Adrenal gland (tissue), 12 donors: ENCODE results near the gene CNST. TPM values are rescaled to one million over a fixed set of nuclear protein-coding genes. Genes with fewer than 3 reads are reported as not detected.
A peak's percentile ranks its signal among the peaks of the same experiment; 100 is the strongest.

Experiments
- DNase-seq, 7 donors: peaks; one replicate each; pipeline ENCODE4 v3.0.0-alpha.2; 2019 to 2020
- H3K27ac ChIP-seq, 5 donors: fragments of 200-600 bp; sonication (generic) in 4 of 5; 1 replicate in 3 of 5; 2 replicates in 2 of 5; pipeline versions ENCODE4 v1.5.1 to v1.8.0; 2016 to 2020; ENCODE audit warnings: mild to moderate bottlenecking in 1 of 5
- H3K27me3 ChIP-seq: fragments of 200-600 bp; 2 replicates; pipeline ENCODE4 v1.8.0; 2021
- H3K36me3 ChIP-seq, 2 donors: fragments of 200-600 bp; replicated peaks in 1 of 2; 1 replicate in 1 of 2; 2 replicates in 1 of 2; pipeline versions ENCODE4 v1.5.1 to v1.8.0; 2018 to 2022
- H3K4me1 ChIP-seq, 2 donors: fragments of 200-600 bp; replicated peaks in 1 of 2; 1 replicate in 1 of 2; 2 replicates in 1 of 2; pipeline versions ENCODE4 v1.5.1 to v1.8.0; 2018 to 2021
- H3K4me3 ChIP-seq, 4 donors: fragments of 200-600 bp; sonication (generic) in 3 of 4; one replicate each; pipeline ENCODE4 v1.5.1; 2016 to 2018
- H3K9me3 ChIP-seq, 3 donors: fragments of 200-600 bp; sonication (generic) in 1 of 3; replicated peaks in 1 of 3; 1 replicate in 2 of 3; 2 replicates in 1 of 3; pipeline versions ENCODE4 v1.5.1 to v1.8.0; 2016 to 2021
- POLR2A ChIP-seq, 2 donors: fragments of 450-650 bp; IDR thresholded peaks; one replicate each; pipeline ENCODE4 v1.6.1; 2017; ENCODE audit warnings: antibody characterized with exemption in 2 of 2, mild to moderate bottlenecking in 2 of 2, moderate library complexity in 1 of 2
- WGBS, 4 donors: extraction: QIAGEN DNeasy Blood & Tissue Kit in 2 of 4; methylation state at CpG; one replicate each; pipeline versions ENCODE4 v1.1.5 to v1.1.7; 2013 to 2017; 5-methylcytosine and 5-hydroxymethylcytosine counted together
- intact Hi-C, 2 donors: fragments of 100-400 bp; cut with DNase I; formaldehyde crosslinking; loops; one replicate each; pipeline versions ENCODE4 v1.14.1 to v1.15.0; 2022 to 2023
- polyA plus RNA-seq, 3 donors: library from polyadenylated mRNA; stranded (reverse); fragments of 200-250 nt in 2 of 3; fragments of 350-450 nt in 1 of 3; fragmentation: Illumina TruSeq in 1 of 3; extraction: RNeasy Lipid Tissue Mini Kit (QIAGEN cat#74804) in 1 of 3; gene quantifications; one replicate each; pipeline ENCODE4 v1.2.3, GENCODE V29; 2013 to 2014
- total RNA-seq, 9 donors: library from RNA; depleted of rRNA in 4 of 9; stranded (reverse); fragments of >200 nt in 4 of 9; fragments of 120-200 nt in 1 of 9; fragmentation: NEBNext Ultra II Directional in 1 of 9; extraction: Animal tissue kit (Norgen Biotek cat#: 25700) in 1 of 9; gene quantifications; one replicate each; pipeline versions ENCODE4 v1.1.0 to v1.2.4, GENCODE V29; 2013 to 2023
- TF ChIP-seq, protein P1 (sequence below), 6 experiments: fragments of 450-650 bp in 4 of 6; fragments of 200-600 bp in 2 of 6; sonication (generic) in 1 of 6; IDR thresholded peaks; 1 replicate in 5 of 6; 2 replicates in 1 of 6; pipeline versions ENCODE4 v1.5.1 to v1.8.0; 2016 to 2021; ENCODE audit warnings: antibody characterized with exemption in 6 of 6, mild to moderate bottlenecking in 2 of 6, moderate library complexity in 1 of 6
- donor health status: healthy with polysubstance abuse.
- donor health status: Bipolar disorder and iron deficiency.
- donor health status: DM: yes; HTN: yes; CAD: no.
- donor health status: DM: no; HTN: no; CAD: no.
- donor health status: DM: no; HTN: no; CAD: no.
- donor health status: DM: yes; HTN: yes; CAD: no.

The CNST gene
- total and polyA plus RNA-seq, 12 donors: 11.4 to 85.6 (median 47.3) TPM

GRCh38 chr1:246679794-246680177 lies 113.5 kb downstream of the CNST start:
- TF ChIP-seq POLR2A (IDR thresholded peaks at IDR 0.05): no peak
- DNase-seq: no peak
- 58 to 68% (median 61%) methylated on average over 1 of the region's 1 CpG for WGBS, 4 donors
- H3K36me3 ChIP-seq: no peaks in the 10 kb centered on the region
- intact Hi-C loops: loop anchor here (10.0 kb wide), 2 partner anchors 75 to 175 kb away; partner anchors contain the start of gene SMYD3 (in 1 of the 2)
- no peak overlapping the region for H3K4me3 ChIP-seq
- no peaks in the 10 kb centered on the region for H3K27me3 ChIP-seq
- no peaks in the 10 kb centered on the region for H3K9me3 ChIP-seq
- peaks cover 0 to 14% of the 10 kb centered on the region in 2 donors for H3K4me1 ChIP-seq
- peak overlapping the region in 1 of 5 donors; percentile 26 for H3K27ac ChIP-seq

- TF ChIP-seq, protein P1, sequence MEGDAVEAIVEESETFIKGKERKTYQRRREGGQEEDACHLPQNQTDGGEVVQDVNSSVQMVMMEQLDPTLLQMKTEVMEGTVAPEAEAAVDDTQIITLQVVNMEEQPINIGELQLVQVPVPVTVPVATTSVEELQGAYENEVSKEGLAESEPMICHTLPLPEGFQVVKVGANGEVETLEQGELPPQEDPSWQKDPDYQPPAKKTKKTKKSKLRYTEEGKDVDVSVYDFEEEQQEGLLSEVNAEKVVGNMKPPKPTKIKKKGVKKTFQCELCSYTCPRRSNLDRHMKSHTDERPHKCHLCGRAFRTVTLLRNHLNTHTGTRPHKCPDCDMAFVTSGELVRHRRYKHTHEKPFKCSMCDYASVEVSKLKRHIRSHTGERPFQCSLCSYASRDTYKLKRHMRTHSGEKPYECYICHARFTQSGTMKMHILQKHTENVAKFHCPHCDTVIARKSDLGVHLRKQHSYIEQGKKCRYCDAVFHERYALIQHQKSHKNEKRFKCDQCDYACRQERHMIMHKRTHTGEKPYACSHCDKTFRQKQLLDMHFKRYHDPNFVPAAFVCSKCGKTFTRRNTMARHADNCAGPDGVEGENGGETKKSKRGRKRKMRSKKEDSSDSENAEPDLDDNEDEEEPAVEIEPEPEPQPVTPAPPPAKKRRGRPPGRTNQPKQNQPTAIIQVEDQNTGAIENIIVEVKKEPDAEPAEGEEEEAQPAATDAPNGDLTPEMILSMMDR (IDR thresholded peaks at IDR 0.05): no peak
- no peak for TF ChIP-seq POLR2A (IDR thresholded peaks at IDR 0.05)
- WGBS, 4 donors: 66 to 81% (median 71%) methylated on average over 8 of the region's 8 CpGs
- Histone ChIP-seq H3K27ac (no peak overlapping the region), H3K27me3 (no peaks in the 10 kb centered on the region), H3K4me1 (peaks cover 0 to 14% of the 10 kb centered on the region in 2 donors), H3K4me3 (no peak overlapping the region), H3K36me3 (no peaks in the 10 kb centered on the region), H3K9me3 (no peaks in the 10 kb centered on the region)
- no peak for DNase-seq
- intact Hi-C loops: loop anchor here (10.0 kb wide), 2 partner anchors 75 to 175 kb away; partner anchors contain the start of gene SMYD3 (in 1 of the 2)
Measured at GRCh38 chr1:246680190-246680589, 113.9 kb downstream of the CNST start.

DNA sequence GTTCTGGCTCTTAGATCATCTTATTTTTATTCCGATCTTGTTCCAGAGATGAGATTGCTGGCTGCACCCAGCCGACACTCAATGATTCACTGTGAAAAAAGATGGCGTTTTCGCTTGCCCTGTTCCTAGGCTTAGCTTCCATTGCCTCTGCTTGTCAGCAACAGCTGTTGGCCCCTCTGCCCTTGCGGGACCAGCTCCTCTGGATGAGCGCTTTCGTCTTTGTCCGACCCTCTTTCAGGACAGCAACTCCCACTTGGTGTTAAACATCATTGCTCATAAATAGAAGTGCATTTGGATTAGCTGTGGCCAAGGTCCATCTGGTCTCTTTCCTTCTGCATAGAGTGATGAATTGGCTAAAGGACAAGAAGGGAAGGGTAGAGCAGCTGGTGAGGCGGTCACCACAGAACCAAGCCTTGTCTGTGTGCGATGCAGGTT lies 114.5 kb downstream of the CNST start:
- H3K4me1 ChIP-seq: peaks cover 0 to 14% of the 10 kb centered on the region in 2 donors
- no peaks in the 10 kb centered on the region for H3K9me3 ChIP-seq
- H3K27ac ChIP-seq: no peak overlapping the region
- no peaks in the 10 kb centered on the region for H3K36me3 ChIP-seq
- no peak overlapping the region for H3K4me3 ChIP-seq
- no peak for DNase-seq
- H3K27me3 ChIP-seq: no peaks in the 10 kb centered on the region
- TF ChIP-seq POLR2A (IDR thresholded peaks at IDR 0.05): no peak
- TF ChIP-seq, protein P1 (IDR thresholded peaks at IDR 0.05): no peak
- WGBS, 4 donors: 66 to 81% (median 76%) methylated on average over 10 of the region's 10 CpGs
- intact Hi-C loops: loop anchor here (10.0 kb wide), 2 partner anchors 74 to 176 kb away; partner anchors contain the start of gene SMYD3 (in 1 of the 2)

DNA sequence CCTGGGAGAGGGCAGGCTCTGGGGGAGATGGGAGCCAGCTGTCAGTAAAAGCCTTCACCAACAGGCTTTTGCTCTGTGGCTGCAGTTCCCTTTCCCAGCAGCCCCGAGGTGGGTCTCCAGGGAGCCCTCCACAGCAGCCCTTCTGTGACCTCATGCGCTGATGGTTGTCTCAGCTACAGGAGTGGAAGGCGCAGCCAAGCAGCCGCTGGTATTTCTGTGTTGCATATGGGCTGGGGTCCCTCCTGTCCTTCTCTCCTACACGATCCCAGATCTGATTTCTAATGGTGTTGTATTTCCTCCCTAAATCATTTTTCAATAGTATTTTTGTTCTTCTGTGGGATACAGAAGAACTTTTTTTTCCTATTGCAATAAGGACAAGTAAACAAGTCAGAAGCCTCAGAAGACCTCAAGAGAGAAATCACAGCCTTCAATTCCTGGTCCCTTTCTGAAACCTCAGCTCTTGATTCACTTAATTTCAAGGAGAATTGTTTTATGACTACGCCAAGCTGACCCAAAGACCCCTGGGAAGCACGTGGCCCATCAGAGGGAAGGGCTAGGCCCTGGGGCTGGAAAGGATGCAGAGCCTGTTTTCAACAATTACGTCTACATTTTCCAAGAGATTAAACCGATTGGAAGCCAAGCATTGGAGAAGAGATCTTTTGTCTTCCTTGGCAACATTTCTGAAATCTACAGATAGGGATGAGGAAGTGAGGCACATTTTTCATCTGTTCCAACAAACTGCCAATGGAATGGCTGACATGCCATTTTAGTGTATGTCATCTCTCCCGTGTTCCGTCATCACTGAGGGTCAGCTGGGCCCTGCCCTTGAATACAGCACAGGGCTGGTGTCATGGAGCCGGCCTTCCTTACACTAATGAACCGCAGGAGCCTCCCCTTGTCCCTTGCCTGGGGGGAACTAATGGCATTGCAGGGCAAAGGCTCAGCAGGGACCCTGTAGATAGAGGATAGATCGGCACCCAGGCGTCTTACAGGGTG lies 115.9 kb downstream of the CNST start:
- DNase-seq: no peak
- intact Hi-C loops: loop anchor here (10.0 kb wide), 2 partner anchors 73 to 177 kb away; partner anchors contain the start of gene SMYD3 (in 1 of the 2)
- peaks cover 0 to 14% of the 10 kb centered on the region in 2 donors for H3K4me1 ChIP-seq
- H3K27me3 ChIP-seq: no peaks in the 10 kb centered on the region
- H3K4me3 ChIP-seq: no peak overlapping the region
- H3K36me3 ChIP-seq: no peaks in the 10 kb centered on the region
- H3K27ac ChIP-seq: peak overlapping the region in 2 of 5 donors; percentile 41 to 44
- no peak for TF ChIP-seq POLR2A (IDR thresholded peaks at IDR 0.05)
- TF ChIP-seq, protein P1 (IDR thresholded peaks at IDR 0.05): no peak
- no peaks in the 10 kb centered on the region for H3K9me3 ChIP-seq
- 67 to 72% (median 71%) methylated on average over 15 of the region's 15 CpGs for WGBS, 4 donors
